HG03097 (cell line): ENCODE data around the gene AKT3.

Experiments used
- ATAC-seq: cut with Tn5 transposase; IDR thresholded peaks from one replicate; pipeline ENCODE4 v1.9.1; 2021; ENCODE audit not compliant: unreplicated experiment, low FRiP score

Gene AKT3

GRCh38 chr1:243529512-243529911 lies 320.5 kb downstream of the AKT3 start:
- no peak for ATAC-seq

- ATAC-seq = no peak
Observed at GRCh38 chr1:243528459-243529121, 321.5 kb downstream of the AKT3 start.

DNA sequence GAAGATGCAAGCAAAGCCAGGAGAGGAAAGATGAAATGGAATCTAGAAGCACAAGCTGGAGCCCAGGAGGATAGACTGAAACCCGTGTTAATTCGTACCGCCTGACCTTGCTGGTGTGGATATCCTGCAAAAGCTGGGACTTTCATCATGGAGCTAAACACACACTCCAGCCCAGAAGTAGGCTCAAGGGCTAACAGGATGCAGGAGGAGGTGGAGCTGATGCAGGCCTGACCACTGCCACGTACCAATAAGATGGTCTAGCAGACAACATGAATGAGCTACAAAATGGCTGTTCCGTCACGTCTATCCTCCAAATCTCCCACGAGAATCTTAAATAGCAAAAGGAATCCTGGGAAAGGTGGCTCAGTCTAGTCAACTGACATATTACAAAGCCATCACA lies 323.9 kb downstream of the AKT3 start:
- ATAC-seq = no peak

DNA sequence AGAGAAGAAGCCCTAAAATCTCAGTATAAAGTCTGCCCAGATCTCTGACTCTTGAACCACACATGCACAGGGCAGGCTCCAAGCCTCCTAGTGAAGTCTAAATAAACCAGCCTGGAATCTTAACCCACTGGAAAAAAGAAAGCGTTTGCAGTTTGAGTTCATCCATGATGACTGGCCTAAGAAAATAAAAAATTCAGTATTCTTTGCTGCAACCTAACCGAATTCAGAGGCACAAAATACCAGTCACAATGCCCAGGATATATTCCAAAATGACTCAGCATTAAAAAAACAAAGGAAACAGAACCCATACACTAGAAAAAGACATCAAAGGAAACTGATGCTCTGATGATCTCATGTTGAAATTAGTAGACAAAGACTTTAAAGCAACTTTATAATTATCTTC lies 325.0 kb downstream of the AKT3 start:
- ATAC-seq = no peak

GRCh38 chr1:243523766-243524165 lies 326.3 kb downstream of the AKT3 start:
- ATAC-seq = no peak

GRCh38 chr1:243520831-243521230 lies 329.2 kb downstream of the AKT3 start:
- no peak for ATAC-seq

GRCh38 chr1:243514927-243515326 lies 335.1 kb downstream of the AKT3 start:
- ATAC-seq = no peak

DNA sequence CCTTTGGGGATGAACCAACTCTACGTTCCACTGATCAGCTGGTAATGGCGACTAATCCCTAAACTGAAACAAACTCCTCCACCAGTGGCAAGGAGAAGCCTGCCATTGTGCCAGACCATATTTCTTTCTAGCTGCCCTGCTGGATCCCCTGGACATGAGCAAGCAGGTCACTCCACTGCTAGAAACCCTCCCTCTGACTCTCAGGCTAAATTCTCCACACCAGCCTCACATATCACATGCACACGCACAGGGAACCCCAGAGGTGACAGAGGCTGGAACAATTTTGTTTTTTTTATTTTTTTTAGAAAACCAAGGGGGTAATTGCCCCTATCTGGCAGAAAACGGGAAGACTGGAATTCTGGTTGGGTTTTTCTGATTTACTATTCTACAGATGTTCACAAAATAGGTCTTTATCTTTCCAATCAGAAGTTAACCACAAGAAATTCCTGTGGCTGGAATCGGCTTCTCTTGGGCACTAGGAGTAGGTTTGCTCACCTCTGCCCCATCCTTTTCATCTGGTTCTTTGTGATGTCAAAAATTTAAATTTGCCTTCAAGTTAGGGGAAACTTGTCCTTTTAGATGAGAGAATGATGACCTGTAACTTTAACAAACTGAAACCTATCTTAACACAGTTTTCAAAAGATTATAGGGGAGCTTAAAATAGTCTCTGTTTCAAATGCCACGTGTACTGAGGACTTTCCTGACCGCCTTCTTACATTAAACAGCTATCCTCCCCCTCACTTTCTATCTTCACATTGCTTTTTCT lies 336.1 kb downstream of the AKT3 start:
- ATAC-seq = no peak

DNA sequence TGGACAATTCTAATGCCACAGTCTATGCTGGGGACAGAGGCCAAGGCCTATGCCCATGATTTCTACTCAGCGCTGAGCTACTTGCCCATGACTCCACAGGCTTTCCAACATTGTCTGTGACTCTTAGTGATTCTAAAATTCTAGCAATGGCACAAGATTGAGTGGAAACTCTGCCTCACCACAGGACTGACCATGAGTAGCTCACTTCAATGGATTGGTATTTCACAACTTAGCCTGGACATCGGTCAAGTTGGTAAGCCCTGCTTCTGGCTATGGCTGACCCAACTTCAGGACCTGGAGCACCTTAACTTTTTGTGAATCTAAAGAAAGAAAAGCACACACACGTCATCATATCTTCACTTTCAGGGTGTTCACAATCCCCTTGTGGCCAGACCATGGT lies 339.1 kb downstream of the AKT3 start:
- no peak for ATAC-seq

DNA sequence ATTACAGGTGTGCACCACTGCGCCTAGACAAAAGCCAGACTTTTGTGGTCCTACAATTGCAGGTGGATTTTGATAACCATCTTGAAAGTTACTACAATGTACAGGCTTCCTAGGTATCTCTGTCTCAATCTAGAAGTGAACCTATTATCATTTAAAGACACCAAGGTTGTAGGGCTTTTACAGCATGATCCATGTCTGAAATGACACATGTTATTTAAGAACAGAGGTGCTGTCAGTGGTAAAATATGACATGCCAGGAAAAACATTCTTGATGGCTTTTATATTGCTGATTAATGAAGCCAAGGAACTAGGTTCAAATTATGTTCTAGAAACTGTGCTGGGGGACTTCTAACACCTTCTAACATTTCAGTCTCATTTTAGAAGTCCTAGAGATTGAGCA lies 341.1 kb downstream of the AKT3 start:
- ATAC-seq = no peak

DNA sequence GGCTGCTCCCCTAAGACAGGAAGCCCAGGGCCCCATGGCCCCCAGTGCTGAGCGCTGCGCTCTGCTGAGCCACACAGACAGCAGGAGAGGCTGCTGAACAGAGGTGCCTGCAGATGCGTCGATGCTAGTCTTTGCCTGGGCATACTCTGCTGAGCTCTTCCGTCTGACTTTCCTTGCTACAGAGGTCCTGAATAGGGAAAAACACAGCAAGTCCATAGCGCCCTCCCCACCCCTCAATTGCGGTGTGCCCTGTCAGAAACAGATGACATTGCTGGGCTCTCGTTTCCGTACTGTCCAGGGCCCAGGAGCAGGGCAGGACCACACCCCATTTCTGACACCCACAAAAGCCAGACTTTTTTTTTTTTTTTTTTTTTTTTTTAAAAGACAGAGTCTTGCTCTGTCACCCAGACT lies 341.7 kb downstream of the AKT3 start:
- peak; percentile 81 for ATAC-seq

DNA sequence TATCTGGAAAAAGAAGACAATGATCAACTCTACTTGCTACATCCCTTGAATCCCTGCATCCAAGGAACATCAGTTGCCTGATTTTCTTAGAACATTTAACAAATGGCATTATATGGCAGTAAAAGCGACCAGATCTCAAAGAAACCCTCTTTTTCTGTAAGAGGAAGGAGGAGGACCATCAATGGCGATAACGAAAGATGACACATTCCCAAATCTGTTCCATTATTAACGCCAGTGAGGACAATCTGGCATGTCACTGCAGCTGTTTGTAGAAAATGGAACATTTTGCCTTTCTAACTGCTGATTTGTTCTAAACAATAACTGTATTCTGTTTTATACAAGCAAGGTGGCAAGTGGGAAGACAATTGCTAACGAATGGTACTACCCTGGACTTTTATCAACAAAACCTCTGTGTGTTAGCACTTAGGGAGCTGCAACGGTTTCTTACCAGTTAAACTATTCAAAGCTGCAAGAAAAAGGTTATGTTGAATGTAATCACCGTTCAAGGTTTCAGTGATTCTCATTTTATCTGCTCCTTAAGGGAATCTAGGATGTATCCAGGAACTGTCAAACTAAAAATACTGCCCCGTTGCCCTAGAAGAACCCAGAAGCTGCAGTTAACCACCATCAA lies 342.3 kb downstream of the AKT3 start:
- ATAC-seq = no peak

GRCh38 chr1:243507001-243507671 lies 342.9 kb downstream of the AKT3 start:
- no peak for ATAC-seq

DNA sequence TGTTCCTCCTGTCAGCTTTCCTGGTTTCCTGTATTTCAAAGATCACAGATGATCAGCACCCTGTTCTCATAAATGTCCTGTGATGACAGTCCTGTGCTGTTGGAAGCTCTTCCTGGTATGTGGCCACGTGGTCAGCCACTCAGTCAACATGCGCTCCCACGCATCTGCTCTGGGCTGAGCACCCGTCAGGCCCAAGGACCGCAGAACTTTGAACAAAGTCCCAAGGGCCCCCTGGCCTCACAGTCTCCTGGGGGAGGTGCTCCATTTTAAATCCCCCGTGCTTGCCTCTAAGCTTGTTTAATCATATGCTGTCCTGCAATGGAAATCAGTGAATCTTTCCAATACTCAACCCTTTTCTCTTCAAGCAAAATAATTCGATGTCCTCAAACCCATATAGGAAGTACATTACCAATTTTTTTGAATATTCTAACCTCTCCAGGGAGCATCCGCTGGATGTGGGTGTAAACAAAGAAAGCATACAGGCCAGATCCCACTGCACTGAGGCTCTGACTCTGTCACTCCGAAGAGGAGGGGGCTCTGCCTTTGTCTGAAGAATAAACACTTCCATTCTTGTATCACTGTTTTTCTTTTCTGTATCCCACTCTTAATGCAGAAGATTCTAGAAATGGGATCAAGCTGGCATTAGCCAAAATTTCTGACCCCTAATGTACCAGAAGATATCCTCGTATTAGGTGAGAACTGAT lies 343.9 kb downstream of the AKT3 start:
- ATAC-seq = peak; percentile 44

GRCh38 chr1:243503155-243503554 lies 346.9 kb downstream of the AKT3 start:
- no peak for ATAC-seq

- no peak for ATAC-seq
Observed at GRCh38 chr1:243501002-243501401, 349.0 kb downstream of the AKT3 start.

- no peak for ATAC-seq
Observed at GRCh38 chr1:243500512-243500911, 349.5 kb downstream of the AKT3 start.

DNA sequence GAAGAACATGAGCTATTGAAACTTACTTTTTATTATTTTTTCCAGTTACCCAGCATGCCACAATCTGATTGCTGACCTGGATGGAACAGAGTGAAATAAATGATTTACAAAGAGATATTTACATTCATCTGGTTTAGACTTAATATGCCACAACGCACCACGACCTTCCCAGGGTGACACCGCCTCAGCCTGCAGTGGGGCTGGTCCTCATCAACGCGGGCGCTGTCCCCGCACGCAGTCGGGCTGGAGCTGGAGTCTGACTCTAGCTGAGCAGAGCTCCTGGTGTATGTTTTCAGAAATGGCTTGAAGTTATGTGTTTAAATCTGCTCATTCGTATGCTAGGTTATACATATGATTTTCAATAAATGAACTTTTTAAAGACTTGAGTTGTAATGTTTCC lies 350.3 kb downstream of the AKT3 start:
- no peak for ATAC-seq

- ATAC-seq = no peak
Observed at GRCh38 chr1:243499248-243499647, 350.8 kb downstream of the AKT3 start.

GRCh38 chr1:243497939-243498681 lies 351.9 kb downstream of the AKT3 start:
- no peak for ATAC-seq
